NCI-H1417 treated with DMSO at 0.1 percent for 48 hours (cell line): ENCODE results near the gene C16orf92.
"Not testable (repeated sequence)": the region's sequence is repeated elsewhere in the genome, so short reads cannot be mapped to it uniquely, and the experiment has no call there.

Experiments used
- DNase-seq: peaks from one replicate; lab custom pipeline; 2025; lab: John Stamatoyannopoulos, UW

Gene C16orf92

GRCh38 chr16:30005341-30006094 lies 17.5 kb upstream of the C16orf92 start:
- DNase-seq = no peak

- DNase-seq = no peak
Observed at GRCh38 chr16:30006095-30006473, 16.9 kb upstream of the C16orf92 start.

- DNase-seq = no peak
Observed at GRCh38 chr16:30006659-30007377, 16.2 kb upstream of the C16orf92 start.

GRCh38 chr16:30007378-30007895 lies 15.6 kb upstream of the C16orf92 start:
- DNase-seq = no peak

GRCh38 chr16:30009085-30009862 lies 13.7 kb upstream of the C16orf92 start:
- no peak for DNase-seq

GRCh38 chr16:30009990-30010843 lies 12.8 kb upstream of the C16orf92 start:
- no peak for DNase-seq

- DNase-seq = no peak
Observed at GRCh38 chr16:30010844-30011713, 11.9 kb upstream of the C16orf92 start, which contains the start of gene DOC2A. DOC2A (minus strand) TSS chr16:30011027; CDS start chr16:30010222, 805 bp downstream.

- no peak for DNase-seq
Observed at GRCh38 chr16:30011714-30012504, 11.1 kb upstream of the C16orf92 start.

GRCh38 chr16:30012598-30012997 lies 10.4 kb upstream of the C16orf92 start:
- not testable (repeated sequence) for DNase-seq

- DNase-seq = not testable (repeated sequence)
Observed at GRCh38 chr16:30015450-30015849, 7.5 kb upstream of the C16orf92 start.

- no peak for DNase-seq
Observed at GRCh38 chr16:30016555-30017276, 6.3 kb upstream of the C16orf92 start.

GRCh38 chr16:30017277-30017656 lies 5.7 kb upstream of the C16orf92 start:
- DNase-seq = no peak

- not testable (repeated sequence) for DNase-seq
Observed at GRCh38 chr16:30017937-30018336, 5.1 kb upstream of the C16orf92 start.

- DNase-seq = no peak
Observed at GRCh38 chr16:30018731-30019158, 4.3 kb upstream of the C16orf92 start.

GRCh38 chr16:30023586-30023985 lies 588 bp downstream of the C16orf92 start:
- no peak for DNase-seq

GRCh38 chr16:30024451-30024850 lies 1.5 kb downstream of the C16orf92 start:
- no peak for DNase-seq

GRCh38 chr16:30025156-30025555 lies 2.2 kb downstream of the C16orf92 start:
- no peak for DNase-seq

- no peak for DNase-seq
Observed at GRCh38 chr16:30025574-30025973, 2.6 kb downstream of the C16orf92 start.

GRCh38 chr16:30026449-30026848 lies 3.5 kb downstream of the C16orf92 start:
- DNase-seq = no peak
